HUES48 (cell line): ENCODE data around the gene ADAMTS6.

Experiments used
- H3K27ac ChIP-seq: one replicate; pipeline ENCODE4 v1.7.0; 2013; ENCODE audit warnings: low read depth, low read length, inconsistent platforms
- H3K27me3 ChIP-seq: 2 replicates; pipeline ENCODE4 v1.6.1; 2013; ENCODE audit warnings: mild to moderate bottlenecking, low read length; ENCODE audit not compliant: control insufficient read depth, insufficient read depth
- H3K36me3 ChIP-seq: 2 replicates; pipeline ENCODE4 v1.6.1; 2013; ENCODE audit warnings: low read length; ENCODE audit not compliant: control insufficient read depth, insufficient read depth
- H3K4me1 ChIP-seq: 2 replicates; pipeline ENCODE4 v1.6.1; 2013; ENCODE audit warnings: mild to moderate bottlenecking, low read length; ENCODE audit not compliant: control insufficient read depth, insufficient read depth
- H3K4me3 ChIP-seq: 2 replicates; pipeline ENCODE4 v1.5.1; 2013; ENCODE audit warnings: mild to moderate bottlenecking, low read depth, low read length
- H3K9ac ChIP-seq: 2 replicates; pipeline ENCODE4 v1.6.1; 2013; ENCODE audit warnings: mild to moderate bottlenecking, low read depth, low read length, moderate library complexity
- H3K9me3 ChIP-seq: 2 replicates; pipeline ENCODE4 v1.6.1; 2013; ENCODE audit warnings: low read length; ENCODE audit not compliant: control insufficient read depth, insufficient read depth

Gene ADAMTS6

DNA sequence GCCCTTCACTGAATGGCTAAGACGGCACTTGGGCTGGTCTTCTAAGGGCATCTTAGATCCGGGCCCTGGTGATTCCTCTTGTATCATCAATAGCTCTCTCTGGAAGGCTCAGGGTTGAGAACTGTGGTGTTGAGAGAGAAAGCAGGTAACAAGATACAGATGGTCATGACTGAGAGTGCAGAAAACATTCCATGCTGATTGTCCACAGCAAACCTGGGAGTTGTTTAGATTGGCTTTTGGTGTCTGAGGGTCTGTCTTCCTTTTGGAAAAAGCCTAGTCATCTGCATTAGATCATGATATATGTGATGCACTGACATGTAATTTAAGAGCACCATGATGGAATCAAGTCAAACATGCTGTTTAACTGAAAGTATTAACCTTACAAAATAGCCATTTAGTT, 331.9 kb downstream of the ADAMTS6 start:
- no peak overlapping the region for H3K27ac ChIP-seq
- no peak overlapping the region for H3K4me3 ChIP-seq
- H3K9me3 ChIP-seq, result no peaks in the 10 kb centered on the region
- no peak overlapping the region for H3K9ac ChIP-seq
- no peaks in the 10 kb centered on the region for H3K4me1 ChIP-seq
- no peaks in the 10 kb centered on the region for H3K36me3 ChIP-seq
- H3K27me3 ChIP-seq, result no peaks in the 10 kb centered on the region

DNA sequence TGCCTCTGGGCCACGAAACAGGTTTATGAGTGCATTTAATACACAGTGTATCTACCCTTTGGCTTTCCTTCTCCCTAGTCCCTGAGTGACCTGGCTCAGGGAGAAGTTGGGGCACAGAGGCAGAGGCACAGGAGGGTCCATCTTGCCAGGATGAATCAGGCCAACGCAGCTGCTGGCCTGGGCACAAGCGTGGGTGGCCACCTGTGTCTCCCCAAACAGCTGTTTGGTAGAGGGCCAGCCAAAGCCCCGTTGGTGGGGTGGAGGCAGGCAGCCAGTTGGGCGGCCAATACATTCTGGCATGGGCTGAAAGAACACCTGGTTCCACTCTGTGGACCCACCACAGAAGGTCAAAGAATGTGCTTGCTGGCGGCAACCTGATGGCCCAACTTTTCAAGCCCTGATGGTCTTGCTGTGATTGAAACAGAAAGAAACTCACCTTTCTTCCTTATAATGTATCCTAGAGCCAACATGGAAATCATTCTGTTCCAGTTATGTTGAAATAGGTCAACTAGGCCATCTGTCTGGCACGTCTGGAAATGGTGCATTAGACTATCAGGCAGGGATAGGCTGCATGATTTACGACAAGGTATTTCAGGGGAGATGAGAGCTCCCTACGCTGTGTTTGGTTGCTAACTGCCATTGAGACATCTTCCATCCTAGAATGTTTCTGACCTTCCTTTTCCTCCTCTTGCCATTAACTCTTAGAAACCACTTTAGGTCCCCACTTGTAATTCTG, 337.4 kb downstream of the ADAMTS6 start:
- Histone ChIP-seq H3K4me3 (no peak overlapping the region), H3K9me3 (no peaks in the 10 kb centered on the region), H3K9ac (no peak overlapping the region), H3K4me1 (peaks cover 30% of the 10 kb centered on the region), H3K27ac (peak overlapping the region; percentile 35), H3K27me3 (no peaks in the 10 kb centered on the region), H3K36me3 (no peaks in the 10 kb centered on the region)

DNA sequence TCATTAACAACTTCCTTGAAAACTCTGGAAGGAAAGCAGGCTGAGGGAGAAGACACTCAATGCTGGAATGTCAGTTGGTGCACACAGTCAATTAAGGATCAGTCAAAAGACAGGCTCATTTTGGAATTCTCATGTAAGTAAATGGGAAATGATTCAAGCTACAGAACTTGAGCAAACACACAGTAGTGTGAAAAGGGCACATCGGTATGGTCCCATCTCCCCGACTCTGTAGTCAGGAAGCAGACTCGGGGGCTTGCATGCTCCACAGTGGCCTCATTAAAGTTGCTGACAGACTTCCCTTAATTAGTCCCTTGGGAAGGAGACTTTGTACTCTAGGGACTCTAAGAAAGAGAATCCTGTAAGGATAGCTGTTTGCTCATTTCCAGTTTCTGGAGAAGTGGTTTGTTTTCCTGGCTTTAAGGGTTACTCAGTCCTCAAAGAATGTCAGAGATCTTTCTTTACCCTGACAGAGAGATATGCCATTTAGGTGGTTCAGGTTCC, 339.2 kb downstream of the ADAMTS6 start:
- Histone ChIP-seq H3K36me3 (no peaks in the 10 kb centered on the region), H3K27me3 (no peaks in the 10 kb centered on the region), H3K4me1 (peaks cover 30% of the 10 kb centered on the region), H3K9ac (peak overlapping the region; percentile 19; the same call in 1 of the 2 replicates), H3K4me3 (peak overlapping the region; percentile 28), H3K9me3 (no peaks in the 10 kb centered on the region), H3K27ac (peak overlapping the region; percentile 95)

DNA sequence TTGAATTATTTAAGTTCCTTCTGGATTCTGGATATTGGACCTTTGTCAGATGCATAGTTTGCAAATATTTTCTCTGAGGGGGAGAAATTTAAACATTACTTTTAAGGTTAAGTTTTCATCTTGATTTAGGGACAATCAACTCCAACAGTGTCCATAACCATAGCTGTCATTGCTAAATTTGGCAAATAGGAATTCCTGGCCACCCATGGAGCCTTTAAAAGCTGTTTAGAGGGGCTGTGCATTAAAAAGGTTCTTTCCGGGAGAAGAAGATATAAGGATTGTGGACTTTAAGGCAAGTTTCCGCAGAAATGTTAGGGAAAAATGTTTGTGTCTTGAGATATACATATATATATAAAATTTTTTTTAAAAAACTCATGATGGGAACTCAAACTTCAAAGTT, 339.7 kb downstream of the ADAMTS6 start:
- Histone ChIP-seq H3K27ac (peak overlapping the region; percentile 95), H3K36me3 (no peaks in the 10 kb centered on the region), H3K4me3 (peak overlapping the region; percentile 44), H3K4me1 (peaks cover 30% of the 10 kb centered on the region), H3K27me3 (no peaks in the 10 kb centered on the region), H3K9me3 (no peaks in the 10 kb centered on the region), H3K9ac (no peak overlapping the region)

DNA sequence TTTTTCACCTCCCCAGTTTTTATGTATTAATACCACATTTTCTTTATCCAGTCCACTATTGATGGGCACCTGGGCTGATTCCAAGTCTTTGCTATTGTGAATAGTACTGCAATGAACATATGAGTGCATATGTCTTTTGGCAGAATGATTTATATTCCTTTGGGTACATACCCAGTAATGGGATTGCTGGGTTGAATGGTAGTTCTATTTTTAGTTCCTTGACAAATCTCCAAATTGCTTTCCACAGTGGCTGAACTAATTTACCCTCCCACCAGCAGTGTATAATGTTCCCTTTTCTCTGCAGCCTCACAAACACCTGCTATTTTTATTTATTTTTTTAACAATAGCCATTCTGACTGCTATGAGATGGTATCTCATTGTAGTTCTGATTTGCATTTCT, 340.2 kb downstream of the ADAMTS6 start:
- no peak overlapping the region for H3K9ac ChIP-seq
- no peaks in the 10 kb centered on the region for H3K27me3 ChIP-seq
- H3K36me3 ChIP-seq, result no peaks in the 10 kb centered on the region
- H3K4me1 ChIP-seq, result peaks cover 30% of the 10 kb centered on the region
- H3K27ac ChIP-seq, result peak overlapping the region; percentile 95
- H3K4me3 ChIP-seq, result peak overlapping the region; percentile 44
- H3K9me3 ChIP-seq, result no peaks in the 10 kb centered on the region

DNA sequence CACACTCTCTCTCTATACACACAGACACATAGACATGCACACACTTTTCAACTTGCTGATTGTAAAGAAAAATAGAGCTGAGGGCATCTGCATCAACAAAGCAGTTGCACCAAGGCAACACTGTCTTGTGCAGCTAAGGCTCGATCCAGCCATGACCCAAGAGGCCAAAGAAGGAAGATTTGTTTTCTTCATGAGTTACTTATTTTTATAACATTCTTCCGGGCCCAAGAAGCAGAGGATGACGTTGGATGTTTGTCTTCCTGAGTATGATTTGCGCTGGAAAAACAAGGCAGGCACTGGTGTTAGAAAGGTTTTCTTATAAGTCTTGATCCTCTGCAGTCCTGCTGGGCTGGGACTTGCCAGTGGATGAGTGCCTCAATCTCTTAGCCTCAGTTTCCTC, 344.1 kb downstream of the ADAMTS6 start:
- no peaks in the 10 kb centered on the region for H3K27me3 ChIP-seq
- H3K4me3 ChIP-seq, result no peak overlapping the region
- no peaks in the 10 kb centered on the region for H3K36me3 ChIP-seq
- no peak overlapping the region for H3K9ac ChIP-seq
- H3K9me3 ChIP-seq, result no peaks in the 10 kb centered on the region
- H3K4me1 ChIP-seq, result peaks cover 13% of the 10 kb centered on the region
- H3K27ac ChIP-seq, result no peak overlapping the region

DNA sequence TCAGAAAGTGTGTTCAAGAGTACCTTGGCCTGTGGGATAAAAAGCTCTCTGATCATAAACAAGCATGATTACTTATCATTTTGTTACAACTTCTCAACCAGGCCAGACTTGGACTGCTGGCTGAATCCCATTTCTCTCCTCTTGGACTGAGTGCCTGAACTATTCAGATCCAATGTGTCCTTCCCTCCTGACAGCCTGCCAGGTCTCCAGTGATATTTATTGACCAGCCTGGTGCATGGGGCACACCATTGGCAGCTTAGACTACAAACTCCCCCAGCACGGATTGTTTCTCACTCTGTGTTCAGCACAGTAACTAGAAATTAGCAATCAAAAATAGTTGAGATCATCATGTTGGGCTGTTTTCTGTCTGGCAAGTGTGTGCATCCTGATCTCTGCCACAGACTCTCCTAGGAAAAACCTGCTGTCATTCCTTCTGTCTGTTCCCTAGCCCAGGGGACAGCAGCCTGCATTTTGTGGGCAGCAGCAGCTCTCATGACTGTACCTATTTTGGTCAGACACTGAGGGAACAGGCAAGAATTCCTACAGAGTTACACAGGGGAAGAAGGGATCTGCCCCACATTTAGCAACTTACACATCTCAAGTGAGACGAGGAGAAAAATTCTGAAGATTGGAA, 348.1 kb downstream of the ADAMTS6 start:
- Histone ChIP-seq H3K9me3 (no peaks in the 10 kb centered on the region), H3K36me3 (no peaks in the 10 kb centered on the region), H3K27ac (no peak overlapping the region), H3K27me3 (no peaks in the 10 kb centered on the region), H3K9ac (no peak overlapping the region), H3K4me3 (no peak overlapping the region), H3K4me1 (no peaks in the 10 kb centered on the region)

DNA sequence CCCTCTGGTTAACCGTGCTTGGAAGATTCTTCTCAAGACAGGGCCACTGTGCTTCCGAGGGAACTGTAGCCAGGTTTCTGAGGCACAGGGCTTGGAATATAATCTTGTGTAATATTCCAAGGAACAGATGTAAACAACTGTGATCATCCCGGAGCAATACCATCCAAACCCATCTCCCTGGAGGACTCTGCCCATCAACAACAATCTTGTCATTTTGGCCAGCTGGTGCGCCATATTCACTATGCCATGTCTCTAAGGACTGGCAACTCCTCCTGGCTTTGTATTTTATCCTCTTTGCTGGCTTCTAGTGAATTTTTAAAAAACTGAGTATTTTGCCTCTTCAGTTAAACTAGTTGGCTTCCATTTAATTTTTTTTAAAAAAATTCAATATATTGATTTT, 349.3 kb downstream of the ADAMTS6 start:
- Histone ChIP-seq H3K36me3 (no peaks in the 10 kb centered on the region), H3K9me3 (no peaks in the 10 kb centered on the region), H3K9ac (no peak overlapping the region), H3K4me1 (0 out of 2 replicates have a peak, but pooled peaks cover 9% of the 10 kb centered on the region), H3K27ac (no peak overlapping the region), H3K4me3 (no peak overlapping the region), H3K27me3 (no peaks in the 10 kb centered on the region)

DNA sequence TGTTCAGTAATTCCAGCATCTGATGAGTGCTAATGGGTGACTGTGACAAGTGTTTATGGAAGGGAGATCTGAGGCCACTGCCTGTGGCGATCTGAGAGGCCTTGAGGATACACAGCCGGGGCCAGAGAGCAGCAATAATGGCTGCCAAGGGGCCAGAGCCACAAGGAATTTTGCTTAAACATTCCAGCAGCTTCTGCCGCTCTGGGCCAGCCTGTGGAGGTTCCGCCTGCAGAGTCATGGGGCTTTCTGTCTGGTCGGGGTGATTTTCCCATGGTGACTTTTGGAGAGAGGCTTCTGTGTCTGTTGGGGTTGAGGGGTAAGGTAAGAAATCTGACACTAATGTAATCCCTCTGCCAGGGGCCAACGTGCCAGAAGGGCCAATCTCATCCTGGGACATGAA, 353.5 kb downstream of the ADAMTS6 start:
- H3K4me1 ChIP-seq, result 0 out of 2 replicates have a peak, but pooled peaks cover 18% of the 10 kb centered on the region
- H3K27ac ChIP-seq, result no peak overlapping the region

DNA sequence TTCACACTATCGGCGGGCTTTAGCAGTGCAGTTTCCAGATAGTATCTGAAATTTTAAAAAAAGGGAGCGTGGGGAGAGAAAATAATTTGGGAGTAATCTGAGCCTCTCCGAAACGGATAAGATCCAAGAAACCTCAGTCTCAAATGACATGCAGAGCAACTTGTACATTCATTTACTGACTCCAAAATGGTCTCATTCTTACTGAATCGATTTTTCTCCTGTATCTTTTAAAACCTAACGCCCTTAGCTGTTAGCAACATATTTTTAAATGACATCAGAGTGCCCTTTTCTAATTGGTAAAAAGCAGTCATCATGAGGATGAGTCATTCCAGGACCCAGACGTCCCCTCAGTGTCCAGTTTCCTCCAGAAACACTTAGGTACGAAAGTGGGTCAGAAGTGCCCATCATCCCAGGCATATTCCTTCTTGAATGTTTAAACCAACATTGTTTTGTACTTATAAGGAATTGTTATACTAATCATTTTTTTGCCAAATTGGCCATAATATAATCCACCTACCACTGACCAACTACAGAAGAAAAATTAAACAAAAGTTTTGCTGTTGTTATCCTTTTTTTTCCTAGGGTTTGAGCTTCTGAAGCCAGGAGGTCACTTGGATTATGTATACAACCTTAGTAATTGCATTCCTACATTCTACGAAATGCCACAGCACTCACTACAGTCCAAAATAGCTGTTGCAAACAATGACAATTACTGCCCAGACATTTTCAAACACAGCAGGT, 354.4 kb downstream of the ADAMTS6 start:
- no peak overlapping the region for H3K4me3 ChIP-seq
- H3K9ac ChIP-seq, result no peak overlapping the region
- H3K4me1 ChIP-seq, result 0 out of 2 replicates have a peak, but pooled peaks cover 18% of the 10 kb centered on the region
- H3K9me3 ChIP-seq, result no peaks in the 10 kb centered on the region
- no peak overlapping the region for H3K27ac ChIP-seq
- H3K27me3 ChIP-seq, result no peaks in the 10 kb centered on the region
- no peaks in the 10 kb centered on the region for H3K36me3 ChIP-seq

More for the DNA sequence above, 353.5 kb downstream of the ADAMTS6 start:
- Histone ChIP-seq H3K9ac (no peak overlapping the region), H3K4me3 (no peak overlapping the region), H3K9me3 (no peaks in the 10 kb centered on the region), H3K36me3 (no peaks in the 10 kb centered on the region), H3K27me3 (no peaks in the 10 kb centered on the region)
